Measurements from ENCODE around the gene HFE. TPM values are rescaled to one million over a fixed set of nuclear protein-coding genes. Genes with fewer than 3 reads are reported as not detected.
"Not testable (repeated sequence)": the region's sequence is repeated elsewhere in the genome, so short reads cannot be mapped to it uniquely, and the experiment has no call there.

Gene HFE
- total and polyA plus RNA-seq, 12 donors, result 6.2 to 32.1 (median 15.2) TPM

DNA sequence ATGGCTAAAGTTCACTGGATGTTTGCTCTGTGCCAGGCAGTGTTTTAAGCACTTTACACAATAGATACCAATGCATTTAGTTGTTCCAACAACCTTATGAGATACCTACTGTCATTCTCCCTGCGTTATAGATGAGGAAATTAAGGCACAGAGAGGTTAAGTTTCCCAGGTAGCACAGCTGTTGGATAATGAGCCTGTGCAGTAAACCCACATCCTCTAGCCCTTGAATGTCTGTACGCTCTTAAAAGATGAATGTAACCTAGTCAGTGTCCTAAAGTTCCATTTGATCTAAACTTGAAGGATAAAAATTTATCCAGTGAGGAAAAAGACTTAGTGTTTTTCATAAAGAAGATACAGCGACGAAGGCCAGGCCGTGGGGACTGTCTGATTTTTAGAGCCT is 28.0 kb downstream of the HFE start:
- Histone ChIP-seq H3K4me1 (replicated peaks in 1 of 2) (no peaks in the 10 kb centered on the region), H3K27me3 (no peaks in the 10 kb centered on the region), H3K36me3 (replicated peaks in 1 of 2) (no peaks in the 10 kb centered on the region), H3K4me3 (no peak overlapping the region), H3K27ac (no peak overlapping the region), H3K9me3 (replicated peaks in 1 of 3) (no peaks in the 10 kb centered on the region)
- no peak for DNase-seq
- intact Hi-C loops (cut with DNase I), result no loop called here
- TF ChIP-seq, protein P1, sequence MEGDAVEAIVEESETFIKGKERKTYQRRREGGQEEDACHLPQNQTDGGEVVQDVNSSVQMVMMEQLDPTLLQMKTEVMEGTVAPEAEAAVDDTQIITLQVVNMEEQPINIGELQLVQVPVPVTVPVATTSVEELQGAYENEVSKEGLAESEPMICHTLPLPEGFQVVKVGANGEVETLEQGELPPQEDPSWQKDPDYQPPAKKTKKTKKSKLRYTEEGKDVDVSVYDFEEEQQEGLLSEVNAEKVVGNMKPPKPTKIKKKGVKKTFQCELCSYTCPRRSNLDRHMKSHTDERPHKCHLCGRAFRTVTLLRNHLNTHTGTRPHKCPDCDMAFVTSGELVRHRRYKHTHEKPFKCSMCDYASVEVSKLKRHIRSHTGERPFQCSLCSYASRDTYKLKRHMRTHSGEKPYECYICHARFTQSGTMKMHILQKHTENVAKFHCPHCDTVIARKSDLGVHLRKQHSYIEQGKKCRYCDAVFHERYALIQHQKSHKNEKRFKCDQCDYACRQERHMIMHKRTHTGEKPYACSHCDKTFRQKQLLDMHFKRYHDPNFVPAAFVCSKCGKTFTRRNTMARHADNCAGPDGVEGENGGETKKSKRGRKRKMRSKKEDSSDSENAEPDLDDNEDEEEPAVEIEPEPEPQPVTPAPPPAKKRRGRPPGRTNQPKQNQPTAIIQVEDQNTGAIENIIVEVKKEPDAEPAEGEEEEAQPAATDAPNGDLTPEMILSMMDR (IDR thresholded peaks at IDR 0.05), result no peak
- TF ChIP-seq POLR2A (IDR thresholded peaks at IDR 0.05), result no peak
- WGBS, 4 donors, result 90 to 94% (median 92%) methylated on average over 5 of the region's 5 CpGs

DNA sequence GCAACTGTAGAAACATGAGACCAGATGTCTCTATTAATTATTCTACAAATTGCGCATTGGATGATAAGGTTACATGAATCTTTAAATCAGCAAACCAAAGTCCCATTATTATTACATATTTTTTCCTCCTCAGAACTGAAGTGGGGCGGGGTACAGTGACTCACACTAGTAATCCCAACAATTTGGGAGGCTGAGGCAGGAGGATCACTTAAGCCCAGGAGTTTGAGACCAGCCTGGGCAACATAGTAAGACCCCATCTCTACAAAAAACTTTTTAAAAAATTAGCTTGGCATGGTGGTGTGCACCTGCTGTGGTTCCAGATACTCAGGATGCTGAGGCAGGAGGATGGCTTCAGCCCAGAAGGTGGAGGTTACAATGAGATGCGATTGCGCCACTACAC is 29.0 kb downstream of the HFE start:
- DNase-seq, result no peak
- H3K9me3 ChIP-seq (replicated peaks in 1 of 3), result no peaks in the 10 kb centered on the region
- H3K36me3 ChIP-seq (replicated peaks in 1 of 2), result no peaks in the 10 kb centered on the region
- WGBS, 4 donors, result 92 to 98% (median 96%) methylated on average over 4 of the region's 4 CpGs
- intact Hi-C loops (cut with DNase I), result no loop called here
- H3K4me1 ChIP-seq (replicated peaks in 1 of 2), result no peaks in the 10 kb centered on the region
- no peaks in the 10 kb centered on the region for H3K27me3 ChIP-seq
- no peak for TF ChIP-seq POLR2A (IDR thresholded peaks at IDR 0.05)
- TF ChIP-seq, protein P1 (IDR thresholded peaks at IDR 0.05), result no peak
- H3K27ac ChIP-seq, result no peak overlapping the region
- H3K4me3 ChIP-seq, result no peak overlapping the region

DNA sequence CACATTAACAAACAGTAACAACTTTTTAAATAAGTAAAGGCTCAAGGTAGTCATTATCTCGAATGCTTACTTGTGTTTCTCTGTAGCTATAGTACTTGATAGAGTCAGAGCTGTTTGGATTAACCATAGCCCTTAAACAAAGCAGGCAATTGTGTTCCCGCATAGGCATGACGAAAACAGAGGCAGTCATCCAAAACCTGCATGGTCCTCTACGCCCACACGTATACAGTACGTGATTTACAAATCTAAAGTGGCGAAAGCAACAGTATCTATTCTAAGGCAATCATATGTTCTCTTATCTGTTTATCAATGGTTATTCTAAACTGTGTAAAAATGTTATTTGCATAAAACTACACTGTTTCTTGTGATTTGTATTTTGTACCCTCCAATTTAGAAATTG is 31.8 kb downstream of the HFE start:
- Histone ChIP-seq H3K4me1 (replicated peaks in 1 of 2) (peaks cover 0 to 6% of the 10 kb centered on the region in 2 donors), H3K27ac (no peak overlapping the region), H3K36me3 (replicated peaks in 1 of 2) (no peaks in the 10 kb centered on the region), H3K27me3 (no peaks in the 10 kb centered on the region), H3K9me3 (replicated peaks in 1 of 3) (no peaks in the 10 kb centered on the region), H3K4me3 (no peak overlapping the region)
- WGBS, 4 donors, result 85 to 90% (median 86%) methylated on average over 7 of the region's 7 CpGs
- TF ChIP-seq, protein P1 (IDR thresholded peaks at IDR 0.05), result no peak
- no peak for TF ChIP-seq POLR2A (IDR thresholded peaks at IDR 0.05)
- DNase-seq, result no peak
- intact Hi-C loops (cut with DNase I), result no loop called here

GRCh38 chr6:26120115-26120514 is 32.9 kb downstream of the HFE start:
- WGBS, 4 donors, result 92 to 98% (median 95%) methylated on average over 8 of the region's 8 CpGs
- H3K27me3 ChIP-seq; intact Hi-C loops (cut with DNase I); H3K9me3 ChIP-seq (replicated peaks in 1 of 3); H3K27ac ChIP-seq; DNase-seq; H3K4me3 ChIP-seq; H3K4me1 ChIP-seq (replicated peaks in 1 of 2); H3K36me3 ChIP-seq (replicated peaks in 1 of 2): not testable (repeated sequence)

DNA sequence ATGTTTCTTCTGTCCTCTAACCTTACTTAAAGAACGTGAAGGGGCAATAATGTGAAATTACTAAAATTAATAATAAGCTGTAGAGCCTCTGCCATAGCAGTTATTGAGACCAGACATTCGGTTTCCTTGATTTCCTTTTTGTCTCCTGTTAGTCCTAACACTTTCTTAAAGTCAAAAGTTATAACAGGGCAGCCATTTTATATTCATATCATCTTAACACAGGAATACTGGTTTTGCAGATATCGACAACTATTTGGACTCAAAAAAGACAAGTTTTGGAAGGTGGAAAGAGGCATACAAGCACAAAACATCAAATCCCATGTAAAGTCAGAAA is 33.5 kb downstream of the HFE start:
- Histone ChIP-seq H3K36me3 (replicated peaks in 1 of 2) (no peaks in the 10 kb centered on the region), H3K4me1 (replicated peaks in 1 of 2) (peaks cover 0 to 6% of the 10 kb centered on the region in 2 donors), H3K4me3 (no peak overlapping the region), H3K27me3 (no peaks in the 10 kb centered on the region), H3K27ac (no peak overlapping the region), H3K9me3 (replicated peaks in 1 of 3) (no peaks in the 10 kb centered on the region)
- intact Hi-C loops (cut with DNase I), result no loop called here
- no peak for DNase-seq
- TF ChIP-seq POLR2A (IDR thresholded peaks at IDR 0.05), result no peak
- TF ChIP-seq, protein P1 (IDR thresholded peaks at IDR 0.05), result no peak
- WGBS, 4 donors, result 77 to 82% (median 80%) methylated on average over 3 of the region's 3 CpGs

Measured in adrenal gland (tissue), 12 donors.